Renal pelvis (tissue), 4 donors: Measurements from ENCODE around the gene SMIM15. TPM values are rescaled to one million over a fixed set of nuclear protein-coding genes. Genes with fewer than 3 reads are reported as not detected.

ENCODE experiments used
- DNase-seq: peaks from one replicate; pipeline ENCODE4 v3.0.0-alpha.2; 2013
- polyA plus RNA-seq, 3 donors: library from polyadenylated mRNA; unstranded; fragments of 120-200 nt; gene quantifications; one replicate each; pipeline ENCODE4 v1.2.1, GENCODE V29; 2013; ENCODE audit not compliant: insufficient read length in 3 of 3

SMIM15 gene
- polyA plus RNA-seq, 3 donors: 87.0 to 89.0 (median 87.7) TPM

- DNase-seq: no peak
These were observed 6.7 kb upstream of the SMIM15 start for GRCh38 chr5:61168951-61169350.

GRCh38 chr5:61167382-61167781 lies 5.1 kb upstream of the SMIM15 start:
- DNase-seq: no peak

GRCh38 chr5:61163905-61164304 lies 1.6 kb upstream of the SMIM15 start:
- DNase-seq: no peak

GRCh38 chr5:61162832-61163567 lies 732 bp upstream of the SMIM15 start:
- no peak for DNase-seq

GRCh38 chr5:61160497-61160896 lies 1.8 kb downstream of the SMIM15 start:
- DNase-seq: no peak

GRCh38 chr5:61159836-61160235 lies 2.4 kb downstream of the SMIM15 start:
- DNase-seq: no peak

- no peak for DNase-seq
These were observed 3.2 kb downstream of the SMIM15 start for GRCh38 chr5:61159070-61159469.

- no peak for DNase-seq
These were observed 10.4 kb downstream of the SMIM15 start for GRCh38 chr5:61151893-61152292.

GRCh38 chr5:61148515-61148914 lies 13.8 kb downstream of the SMIM15 start:
- no peak for DNase-seq

GRCh38 chr5:61142811-61143210 lies 19.5 kb downstream of the SMIM15 start:
- DNase-seq: no peak

- DNase-seq: no peak
These were observed 19.9 kb downstream of the SMIM15 start for GRCh38 chr5:61142391-61142790.

GRCh38 chr5:61141801-61142200 lies 20.5 kb downstream of the SMIM15 start:
- no peak for DNase-seq

- DNase-seq: no peak
These were observed 22.3 kb downstream of the SMIM15 start for GRCh38 chr5:61139931-61140330.

GRCh38 chr5:61139094-61139873 lies 23.0 kb downstream of the SMIM15 start:
- DNase-seq: no peak

GRCh38 chr5:61137835-61138234 lies 24.4 kb downstream of the SMIM15 start:
- DNase-seq: no peak

GRCh38 chr5:61132559-61132958 lies 29.7 kb downstream of the SMIM15 start:
- DNase-seq: no peak

GRCh38 chr5:61130289-61130688 lies 32.0 kb downstream of the SMIM15 start:
- DNase-seq: no peak

- DNase-seq: no peak
These were observed 39.1 kb downstream of the SMIM15 start for GRCh38 chr5:61123145-61123544.

GRCh38 chr5:61120534-61120933 lies 41.7 kb downstream of the SMIM15 start:
- DNase-seq: no peak

- DNase-seq: no peak
These were observed 43.2 kb downstream of the SMIM15 start for GRCh38 chr5:61119066-61119465.

GRCh38 chr5:61115968-61116367 lies 46.3 kb downstream of the SMIM15 start:
- no peak for DNase-seq

GRCh38 chr5:61114441-61114840 lies 47.8 kb downstream of the SMIM15 start:
- no peak for DNase-seq
